ENCODE data around the gene IKBIP.
"Not testable (repeated sequence)": the region's sequence is repeated elsewhere in the genome, so short reads cannot be mapped to it uniquely, and the experiment has no call there.

The IKBIP gene

DNA sequence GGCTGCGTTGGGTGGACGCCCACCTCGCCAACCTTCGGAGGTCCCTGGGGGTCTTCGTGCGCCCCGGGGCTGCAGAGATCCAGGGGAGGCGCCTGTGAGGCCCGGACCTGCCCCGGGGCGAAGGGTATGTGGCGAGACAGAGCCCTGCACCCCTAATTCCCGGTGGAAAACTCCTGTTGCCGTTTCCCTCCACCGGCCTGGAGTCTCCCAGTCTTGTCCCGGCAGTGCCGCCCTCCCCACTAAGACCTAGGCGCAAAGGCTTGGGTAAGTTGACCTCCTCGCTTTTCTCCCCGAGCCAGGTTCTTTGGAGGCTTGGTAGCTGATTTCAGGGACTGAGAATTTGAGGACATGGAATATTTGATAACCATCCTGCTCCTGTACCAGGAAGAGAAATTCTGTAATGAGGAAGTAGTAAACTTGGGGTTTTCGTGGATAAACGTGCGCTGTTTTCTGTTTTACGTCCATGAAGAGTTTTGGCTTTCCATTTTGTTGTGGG, 1.0 kb upstream of the IKBIP start (continued):
- TF ChIP-seq, protein P1, sequence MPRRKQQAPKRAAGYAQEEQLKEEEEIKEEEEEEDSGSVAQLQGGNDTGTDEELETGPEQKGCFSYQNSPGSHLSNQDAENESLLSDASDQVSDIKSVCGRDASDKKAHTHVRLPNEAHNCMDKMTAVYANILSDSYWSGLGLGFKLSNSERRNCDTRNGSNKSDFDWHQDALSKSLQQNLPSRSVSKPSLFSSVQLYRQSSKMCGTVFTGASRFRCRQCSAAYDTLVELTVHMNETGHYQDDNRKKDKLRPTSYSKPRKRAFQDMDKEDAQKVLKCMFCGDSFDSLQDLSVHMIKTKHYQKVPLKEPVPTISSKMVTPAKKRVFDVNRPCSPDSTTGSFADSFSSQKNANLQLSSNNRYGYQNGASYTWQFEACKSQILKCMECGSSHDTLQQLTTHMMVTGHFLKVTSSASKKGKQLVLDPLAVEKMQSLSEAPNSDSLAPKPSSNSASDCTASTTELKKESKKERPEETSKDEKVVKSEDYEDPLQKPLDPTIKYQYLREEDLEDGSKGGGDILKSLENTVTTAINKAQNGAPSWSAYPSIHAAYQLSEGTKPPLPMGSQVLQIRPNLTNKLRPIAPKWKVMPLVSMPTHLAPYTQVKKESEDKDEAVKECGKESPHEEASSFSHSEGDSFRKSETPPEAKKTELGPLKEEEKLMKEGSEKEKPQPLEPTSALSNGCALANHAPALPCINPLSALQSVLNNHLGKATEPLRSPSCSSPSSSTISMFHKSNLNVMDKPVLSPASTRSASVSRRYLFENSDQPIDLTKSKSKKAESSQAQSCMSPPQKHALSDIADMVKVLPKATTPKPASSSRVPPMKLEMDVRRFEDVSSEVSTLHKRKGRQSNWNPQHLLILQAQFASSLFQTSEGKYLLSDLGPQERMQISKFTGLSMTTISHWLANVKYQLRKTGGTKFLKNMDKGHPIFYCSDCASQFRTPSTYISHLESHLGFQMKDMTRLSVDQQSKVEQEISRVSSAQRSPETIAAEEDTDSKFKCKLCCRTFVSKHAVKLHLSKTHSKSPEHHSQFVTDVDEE (CRISPR knock-in tag; IDR thresholded peaks at IDR 0.05), result no peak
- TF ChIP-seq RARB (CRISPR knock-in tag; IDR thresholded peaks at IDR 0.05) (no peak), ZFP3 (CRISPR knock-in tag; IDR thresholded peaks at IDR 0.05) (no peak), ZNF8 (CRISPR knock-in tag; IDR thresholded peaks at IDR 0.05) (no peak), GLIS3 (CRISPR knock-in tag; IDR thresholded peaks at IDR 0.05) (no peak), ZC3H10 (CRISPR knock-in tag; IDR thresholded peaks at IDR 0.05) (no peak)
- TF ChIP-seq, protein P2, sequence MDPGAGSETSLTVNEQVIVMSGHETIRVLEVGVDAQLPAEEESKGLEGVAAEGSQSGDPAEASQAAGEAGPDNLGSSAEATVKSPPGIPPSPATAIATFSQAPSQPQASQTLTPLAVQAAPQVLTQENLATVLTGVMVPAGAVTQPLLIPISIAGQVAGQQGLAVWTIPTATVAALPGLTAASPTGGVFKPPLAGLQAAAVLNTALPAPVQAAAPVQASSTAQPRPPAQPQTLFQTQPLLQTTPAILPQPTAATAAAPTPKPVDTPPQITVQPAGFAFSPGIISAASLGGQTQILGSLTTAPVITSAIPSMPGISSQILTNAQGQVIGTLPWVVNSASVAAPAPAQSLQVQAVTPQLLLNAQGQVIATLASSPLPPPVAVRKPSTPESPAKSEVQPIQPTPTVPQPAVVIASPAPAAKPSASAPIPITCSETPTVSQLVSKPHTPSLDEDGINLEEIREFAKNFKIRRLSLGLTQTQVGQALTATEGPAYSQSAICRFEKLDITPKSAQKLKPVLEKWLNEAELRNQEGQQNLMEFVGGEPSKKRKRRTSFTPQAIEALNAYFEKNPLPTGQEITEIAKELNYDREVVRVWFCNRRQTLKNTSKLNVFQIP (CRISPR knock-in tag; IDR thresholded peaks at IDR 0.05; ENCODE audit: borderline replicate concordance, low read depth), result no peak

DNA sequence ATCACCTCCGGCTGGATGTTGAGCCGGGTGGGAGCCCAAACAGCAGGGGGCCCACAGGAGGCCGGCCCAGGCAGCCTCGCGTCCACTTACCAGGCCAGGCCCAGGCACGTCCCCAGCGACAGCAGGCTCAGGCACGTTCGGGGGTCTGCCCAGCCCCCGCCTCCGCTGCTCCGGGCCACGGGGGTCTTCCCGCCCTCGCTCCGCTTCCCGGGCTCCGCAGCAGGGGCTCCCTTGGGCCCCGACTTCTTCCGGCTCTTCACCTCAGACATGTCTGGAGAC, 216 bp downstream of the IKBIP start:
- TF ChIP-seq, protein P3, sequence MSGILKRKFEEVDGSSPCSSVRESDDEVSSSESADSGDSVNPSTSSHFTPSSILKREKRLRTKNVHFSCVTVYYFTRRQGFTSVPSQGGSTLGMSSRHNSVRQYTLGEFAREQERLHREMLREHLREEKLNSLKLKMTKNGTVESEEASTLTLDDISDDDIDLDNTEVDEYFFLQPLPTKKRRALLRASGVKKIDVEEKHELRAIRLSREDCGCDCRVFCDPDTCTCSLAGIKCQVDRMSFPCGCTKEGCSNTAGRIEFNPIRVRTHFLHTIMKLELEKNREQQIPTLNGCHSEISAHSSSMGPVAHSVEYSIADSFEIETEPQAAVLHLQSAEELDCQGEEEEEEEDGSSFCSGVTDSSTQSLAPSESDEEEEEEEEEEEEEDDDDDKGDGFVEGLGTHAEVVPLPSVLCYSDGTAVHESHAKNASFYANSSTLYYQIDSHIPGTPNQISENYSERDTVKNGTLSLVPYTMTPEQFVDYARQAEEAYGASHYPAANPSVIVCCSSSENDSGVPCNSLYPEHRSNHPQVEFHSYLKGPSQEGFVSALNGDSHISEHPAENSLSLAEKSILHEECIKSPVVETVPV (CRISPR knock-in tag; IDR thresholded peaks at IDR 0.05), result no peak
- TF ChIP-seq ARNTL (CRISPR knock-in tag; IDR thresholded peaks at IDR 0.05; ENCODE audit: borderline replicate concordance, low read depth), result no peak
- no peak for TF ChIP-seq TOX (CRISPR knock-in tag; IDR thresholded peaks at IDR 0.05; ENCODE audit: borderline replicate concordance)
- no peak for TF ChIP-seq ISL1 (CRISPR knock-in tag; IDR thresholded peaks at IDR 0.05)
- TF ChIP-seq TCF4 (CRISPR knock-in tag; IDR thresholded peaks at IDR 0.05; ENCODE audit: borderline replicate concordance), result no peak
- TF ChIP-seq, protein P4, sequence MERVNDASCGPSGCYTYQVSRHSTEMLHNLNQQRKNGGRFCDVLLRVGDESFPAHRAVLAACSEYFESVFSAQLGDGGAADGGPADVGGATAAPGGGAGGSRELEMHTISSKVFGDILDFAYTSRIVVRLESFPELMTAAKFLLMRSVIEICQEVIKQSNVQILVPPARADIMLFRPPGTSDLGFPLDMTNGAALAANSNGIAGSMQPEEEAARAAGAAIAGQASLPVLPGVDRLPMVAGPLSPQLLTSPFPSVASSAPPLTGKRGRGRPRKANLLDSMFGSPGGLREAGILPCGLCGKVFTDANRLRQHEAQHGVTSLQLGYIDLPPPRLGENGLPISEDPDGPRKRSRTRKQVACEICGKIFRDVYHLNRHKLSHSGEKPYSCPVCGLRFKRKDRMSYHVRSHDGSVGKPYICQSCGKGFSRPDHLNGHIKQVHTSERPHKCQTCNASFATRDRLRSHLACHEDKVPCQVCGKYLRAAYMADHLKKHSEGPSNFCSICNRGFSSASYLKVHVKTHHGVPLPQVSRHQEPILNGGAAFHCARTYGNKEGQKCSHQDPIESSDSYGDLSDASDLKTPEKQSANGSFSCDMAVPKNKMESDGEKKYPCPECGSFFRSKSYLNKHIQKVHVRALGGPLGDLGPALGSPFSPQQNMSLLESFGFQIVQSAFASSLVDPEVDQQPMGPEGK (CRISPR knock-in tag; IDR thresholded peaks at IDR 0.05; ENCODE audit: borderline replicate concordance), result no peak
- no peak for TF ChIP-seq OSR1 (CRISPR knock-in tag; IDR thresholded peaks at IDR 0.05)
- TF ChIP-seq, protein P5, sequence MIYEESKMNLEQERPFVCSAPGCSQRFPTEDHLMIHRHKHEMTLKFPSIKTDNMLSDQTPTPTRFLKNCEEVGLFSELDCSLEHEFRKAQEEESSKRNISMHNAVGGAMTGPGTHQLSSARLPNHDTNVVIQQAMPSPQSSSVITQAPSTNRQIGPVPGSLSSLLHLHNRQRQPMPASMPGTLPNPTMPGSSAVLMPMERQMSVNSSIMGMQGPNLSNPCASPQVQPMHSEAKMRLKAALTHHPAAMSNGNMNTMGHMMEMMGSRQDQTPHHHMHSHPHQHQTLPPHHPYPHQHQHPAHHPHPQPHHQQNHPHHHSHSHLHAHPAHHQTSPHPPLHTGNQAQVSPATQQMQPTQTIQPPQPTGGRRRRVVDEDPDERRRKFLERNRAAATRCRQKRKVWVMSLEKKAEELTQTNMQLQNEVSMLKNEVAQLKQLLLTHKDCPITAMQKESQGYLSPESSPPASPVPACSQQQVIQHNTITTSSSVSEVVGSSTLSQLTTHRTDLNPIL (CRISPR knock-in tag; IDR thresholded peaks at IDR 0.05; ENCODE audit: low read depth), result no peak
- no peak for TF ChIP-seq ZFP30 (CRISPR knock-in tag; IDR thresholded peaks at IDR 0.05)
- TF ChIP-seq ZNF70 (CRISPR knock-in tag; IDR thresholded peaks at IDR 0.05), result no peak
- TF ChIP-seq, protein P1 (CRISPR knock-in tag; IDR thresholded peaks at IDR 0.05), result no peak
- no peak for TF ChIP-seq ESRRG (CRISPR knock-in tag; IDR thresholded peaks at IDR 0.05)
- no peak for TF ChIP-seq GLIS3 (CRISPR knock-in tag; IDR thresholded peaks at IDR 0.05)
- no peak for TF ChIP-seq ZNF565 (CRISPR knock-in tag; conservative IDR thresholded peaks at IDR 0.05; ENCODE audit: low read depth)
- no peak for TF ChIP-seq BACH2 (CRISPR knock-in tag; IDR thresholded peaks at IDR 0.05; ENCODE audit: borderline replicate concordance)
- no peak for TF ChIP-seq ZNF8 (CRISPR knock-in tag; IDR thresholded peaks at IDR 0.05)
- TF ChIP-seq CSDC2 (CRISPR knock-in tag; IDR thresholded peaks at IDR 0.05), result no peak
- TF ChIP-seq, protein P2 (CRISPR knock-in tag; IDR thresholded peaks at IDR 0.05; ENCODE audit: borderline replicate concordance, low read depth), result no peak
- TF ChIP-seq ZFP3 (CRISPR knock-in tag; IDR thresholded peaks at IDR 0.05), result no peak
- peak; percentile 56 for ATAC-seq

DNA sequence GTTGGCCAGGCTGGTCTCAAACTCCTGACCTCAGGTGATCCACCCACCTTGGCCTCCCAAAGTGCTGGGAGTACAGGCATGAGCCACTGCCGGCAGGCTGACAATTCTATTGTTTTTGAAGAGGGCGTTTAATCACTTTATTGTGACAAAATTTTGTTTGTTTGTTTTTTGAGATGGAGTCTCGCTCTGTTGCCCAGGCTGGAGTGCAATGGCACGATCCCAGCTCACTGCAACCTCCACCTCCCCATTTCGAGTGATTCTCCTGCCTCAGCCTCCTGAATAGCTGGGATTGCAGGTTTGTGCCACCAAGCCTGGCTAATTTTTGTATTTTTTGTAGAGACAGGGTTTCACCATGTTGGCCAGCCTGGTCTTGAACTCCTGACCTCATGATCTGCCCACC, 1.8 kb downstream of the IKBIP start:
- not testable (repeated sequence) for ATAC-seq

Data from SK-N-SH treated with all-trans-retinoic acid at 6 μM for 48 hours (cell line).